UCSD-AML1 (cell line): Measurements from ENCODE around the gene FGR.
"Not testable (repeated sequence)": the region's sequence is repeated elsewhere in the genome, so short reads cannot be mapped to it uniquely, and the experiment has no call there.

Source experiments
- DNase-seq: peaks from one replicate; lab custom pipeline; 2025; ENCODE audit not compliant: unreplicated experiment; lab: John Stamatoyannopoulos, UW

FGR gene

GRCh38 chr1:27635396-27636142 is 584 bp upstream of the FGR start:
- DNase-seq, result no peak

DNA sequence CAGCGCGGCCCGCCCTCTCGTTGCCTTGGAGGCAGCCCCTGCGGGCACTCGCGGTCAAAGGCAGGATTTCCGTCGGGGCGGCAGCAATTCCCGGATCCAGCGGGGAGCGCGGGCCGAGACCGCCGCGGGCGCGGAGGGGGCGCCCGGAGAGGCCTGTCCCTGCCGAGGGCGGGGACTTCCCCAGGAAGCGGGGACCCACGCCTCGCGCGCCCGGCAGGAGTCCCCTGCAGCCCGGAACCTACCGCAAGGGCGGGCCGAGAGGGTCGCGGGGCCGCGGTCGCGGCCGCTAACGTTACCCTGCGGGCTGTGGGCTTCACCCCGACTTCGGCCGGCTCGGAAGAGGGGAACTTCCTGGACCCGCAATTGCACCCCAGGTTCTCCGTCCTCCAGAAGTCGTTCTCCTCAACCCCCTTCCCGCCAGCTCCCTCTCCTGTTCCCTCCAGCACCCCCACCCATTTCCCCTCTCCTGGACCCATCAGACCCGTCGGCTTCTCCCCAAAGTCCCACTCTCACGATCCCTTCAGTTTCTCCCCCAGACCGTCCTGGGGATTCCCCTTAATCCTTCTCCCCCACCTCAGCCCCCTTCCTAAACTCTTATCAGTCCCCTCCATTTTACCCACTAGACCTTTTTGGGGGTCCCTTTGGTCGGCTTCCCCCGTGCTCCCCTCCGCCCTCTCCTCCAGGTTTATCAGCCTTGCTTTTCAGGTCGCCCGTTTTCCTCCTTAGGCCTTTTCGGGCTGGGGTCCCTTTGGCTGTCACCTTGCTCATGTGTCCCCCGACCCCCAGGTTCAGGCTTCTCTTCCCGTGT is 604 bp downstream of the FGR start:
- DNase-seq, result peak; percentile 86

- DNase-seq, result no peak
Measured at GRCh38 chr1:27633640-27634176, 1.3 kb downstream of the FGR start.

GRCh38 chr1:27633298-27633610 is 1.7 kb downstream of the FGR start:
- DNase-seq, result no peak

GRCh38 chr1:27632387-27633297 is 2.3 kb downstream of the FGR start:
- DNase-seq, result peak; percentile 72

GRCh38 chr1:27630859-27631491 is 4.0 kb downstream of the FGR start:
- peak; percentile 63 for DNase-seq

DNA sequence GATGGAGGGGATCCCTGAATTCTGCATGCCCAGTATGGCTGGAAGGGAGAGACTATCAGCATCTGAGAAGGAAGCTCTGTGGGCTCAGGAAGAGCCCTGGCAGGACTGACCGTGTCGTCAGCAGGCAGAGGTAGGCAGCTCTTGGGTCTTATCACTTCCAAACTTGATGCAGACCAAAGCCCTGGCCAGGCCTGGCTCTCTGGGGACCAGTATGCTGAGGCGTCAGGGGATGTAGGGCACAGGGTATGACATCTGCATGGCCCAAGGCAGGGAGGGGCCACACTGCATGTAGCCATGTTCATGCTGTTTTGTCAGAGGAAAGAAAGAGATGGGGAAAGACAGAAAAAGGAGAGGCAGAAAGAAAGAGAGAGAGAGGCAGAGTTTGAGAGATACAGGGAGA is 6.3 kb downstream of the FGR start:
- no peak for DNase-seq

GRCh38 chr1:27627733-27628132 is 7.3 kb downstream of the FGR start:
- DNase-seq, result not testable (repeated sequence)

GRCh38 chr1:27627061-27627460 is 7.9 kb downstream of the FGR start:
- no peak for DNase-seq

DNA sequence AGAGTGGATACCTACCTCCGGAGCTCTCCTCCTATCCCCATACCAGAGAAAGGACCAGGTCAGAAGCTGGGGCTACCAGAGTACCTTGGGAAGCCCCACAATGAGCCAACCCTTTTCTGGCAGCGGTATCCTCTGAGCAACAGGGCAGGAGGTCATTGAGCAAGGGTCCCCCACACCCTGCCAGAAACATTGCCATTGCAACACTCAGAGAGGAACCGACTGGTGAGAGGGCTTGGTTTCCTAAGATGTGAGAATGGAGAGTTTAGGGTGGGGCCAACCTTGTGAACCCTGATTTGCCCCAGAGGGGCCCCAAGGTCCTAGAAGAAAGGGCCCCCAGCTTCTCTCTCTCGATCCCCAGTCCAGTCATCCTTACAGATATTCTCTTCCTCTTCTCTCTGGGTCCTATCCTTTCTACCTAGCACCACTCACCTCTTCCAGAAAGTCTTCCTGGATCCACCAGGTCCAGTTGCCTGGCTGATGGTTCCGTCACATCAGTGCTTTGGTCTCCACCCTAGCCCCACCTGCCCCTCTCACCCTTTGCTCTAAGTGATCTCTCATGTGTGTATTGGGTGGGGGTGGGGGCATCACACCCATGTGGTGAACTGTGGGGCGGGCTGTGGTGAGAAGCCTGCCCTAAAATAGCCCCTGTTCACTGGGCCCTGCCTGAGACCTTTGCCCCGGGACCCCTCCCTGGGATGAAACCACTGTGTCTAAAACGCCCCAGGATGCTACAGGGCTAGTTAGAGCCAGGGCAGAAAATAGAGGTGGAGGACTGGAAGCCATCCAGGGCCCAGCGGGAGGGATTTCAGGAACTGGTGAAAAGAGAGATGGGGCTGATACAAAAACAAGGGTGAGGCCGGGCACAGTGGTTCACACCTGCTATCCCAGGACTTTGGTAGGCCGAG is 8.7 kb downstream of the FGR start:
- DNase-seq, result no peak

GRCh38 chr1:27624467-27625178 is 10.4 kb downstream of the FGR start:
- peak; percentile 31 for DNase-seq

GRCh38 chr1:27623327-27624212 is 11.4 kb downstream of the FGR start:
- no peak for DNase-seq

GRCh38 chr1:27622828-27623227 is 12.2 kb downstream of the FGR start:
- DNase-seq, result no peak

DNA sequence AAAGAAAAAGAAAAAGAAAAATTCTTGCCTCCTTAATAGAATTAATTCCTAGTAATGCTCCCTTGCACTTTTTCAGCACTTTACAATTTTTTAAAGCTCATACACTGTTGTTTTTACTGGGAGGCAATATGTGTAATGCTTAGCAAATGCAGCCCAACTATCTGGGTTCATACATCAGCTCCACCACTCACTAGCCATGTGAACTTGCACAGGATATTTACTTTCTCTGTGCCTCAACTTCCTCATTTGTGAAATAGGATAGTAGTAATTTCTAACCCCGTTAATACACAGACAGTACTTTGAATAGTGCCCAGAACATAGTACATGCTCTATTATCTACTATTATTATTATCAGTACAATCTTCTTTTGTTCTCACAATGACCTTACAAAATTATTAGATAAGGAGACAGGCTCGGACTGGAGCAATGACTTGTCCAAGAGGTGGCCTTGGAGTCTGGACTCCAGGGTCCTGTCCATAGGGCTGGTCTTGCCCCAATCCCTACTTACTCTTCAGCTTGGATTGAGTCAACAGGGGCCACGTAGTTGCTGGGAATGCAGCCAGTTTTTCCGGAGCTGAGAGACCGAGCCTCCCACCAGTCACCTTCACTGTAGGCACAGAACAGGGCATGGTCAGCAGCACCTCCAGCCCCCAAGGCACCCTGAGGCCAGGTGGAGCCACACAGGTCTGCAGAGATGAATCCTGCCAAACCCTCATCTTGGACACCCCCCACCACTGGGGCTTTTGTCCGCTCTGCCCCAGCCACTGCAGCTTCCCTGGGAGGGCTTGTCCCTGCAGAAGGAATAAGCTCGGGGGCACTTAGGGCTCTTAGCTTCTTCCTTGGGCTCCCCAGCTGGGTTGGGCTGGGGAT is 13.7 kb downstream of the FGR start:
- DNase-seq, result no peak

- DNase-seq, result not testable (repeated sequence)
Measured at GRCh38 chr1:27619782-27620438, 15.1 kb downstream of the FGR start.

GRCh38 chr1:27618341-27619082 is 16.5 kb downstream of the FGR start:
- peak; percentile 61 for DNase-seq
